Erythroblast (primary cell): Measurements from ENCODE around the gene ABR.
"Not testable (repeated sequence)": the region's sequence is repeated elsewhere in the genome, so short reads cannot be mapped to it uniquely, and the experiment has no call there.

Experiments used
- DNase-seq, 2 experiments: peaks; one replicate each; lab custom pipeline; 2025; lab: John Stamatoyannopoulos, UW
- GATA1 ChIP-seq: IDR thresholded peaks from 2 replicates; pipeline ENCODE4 v1.6.1; 2011; ENCODE audit warnings: low read depth, mild to moderate bottlenecking, control low read depth, low read length, moderate library complexity
- POLR2A ChIP-seq: IDR thresholded peaks from 2 replicates; pipeline ENCODE4 v1.6.1; 2011; ENCODE audit warnings: mild to moderate bottlenecking, low read length

The ABR gene

GRCh38 chr17:1083451-1084187, 96.2 kb downstream of the ABR start:
- no peak for DNase-seq
- TF ChIP-seq GATA1 (no peak), POLR2A (no peak)

- no peak for DNase-seq
Measured at GRCh38 chr17:1082579-1082978, 97.2 kb downstream of the ABR start.

GRCh38 chr17:1078831-1079561, 100.8 kb downstream of the ABR start:
- no peak for TF ChIP-seq GATA1
- no peak for DNase-seq

More at GRCh38 chr17:1082579-1082978, 97.2 kb downstream of the ABR start:
- TF ChIP-seq GATA1 (no peak), POLR2A (no peak)

DNA sequence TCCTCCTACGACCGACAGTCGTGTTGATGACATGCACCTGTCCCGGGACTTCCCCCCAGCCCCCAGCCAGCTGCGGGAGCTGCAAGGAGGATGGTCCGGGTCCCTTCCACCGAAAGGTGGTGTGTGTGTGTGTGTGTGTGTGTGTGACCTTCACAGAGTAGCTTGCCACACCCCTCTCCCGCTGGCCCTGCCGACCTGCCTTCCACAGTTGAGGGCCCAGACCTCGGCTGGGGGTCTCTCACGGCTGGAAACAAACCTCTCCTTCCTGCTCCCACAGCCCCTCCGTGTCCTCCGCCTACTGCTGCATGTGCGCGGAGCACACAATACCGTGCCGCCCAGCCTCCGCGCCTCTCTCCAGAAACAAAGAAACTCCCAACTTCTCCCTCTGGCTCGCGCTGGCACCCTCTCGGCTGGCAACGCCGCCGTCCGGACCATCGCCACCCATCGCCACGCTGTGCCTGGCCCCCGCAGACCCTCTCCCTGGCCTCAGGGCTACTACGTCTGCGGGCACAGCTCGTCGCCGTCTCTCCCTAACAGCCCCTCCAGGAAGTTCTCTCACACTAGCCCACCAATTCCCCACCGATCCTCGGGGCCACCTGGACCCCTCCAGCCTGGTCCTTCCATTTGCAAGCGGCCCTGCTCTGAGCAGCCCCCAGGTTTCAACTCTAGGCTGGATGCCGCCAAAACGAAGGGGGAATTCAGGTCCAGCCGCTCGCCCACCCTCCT, 101.6 kb downstream of the ABR start:
- TF ChIP-seq GATA1 = no peak
- TF ChIP-seq POLR2A = no peak
- DNase-seq = no peak

DNA sequence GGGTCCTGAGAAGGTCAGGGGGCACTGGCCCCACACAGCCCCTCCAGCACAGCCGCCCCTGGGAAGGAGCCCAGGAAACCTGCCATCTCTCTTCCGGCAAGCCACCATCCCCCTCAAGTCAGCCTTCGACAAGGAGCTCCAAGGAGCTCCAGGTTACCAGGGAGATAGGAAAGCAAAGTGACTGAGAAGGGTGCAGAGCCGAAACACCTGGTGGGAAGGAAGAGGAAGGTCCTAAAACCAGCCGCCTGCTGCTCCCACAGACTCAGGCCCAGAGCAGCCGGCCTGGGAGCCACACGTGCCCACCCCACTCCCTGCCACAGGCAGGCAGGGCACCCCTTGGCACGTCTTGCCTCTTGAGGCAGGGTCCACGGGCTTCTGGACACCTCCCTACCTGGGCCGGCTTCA, 102.2 kb downstream of the ABR start:
- TF ChIP-seq GATA1 = no peak
- TF ChIP-seq POLR2A = no peak
- no peak for DNase-seq

DNA sequence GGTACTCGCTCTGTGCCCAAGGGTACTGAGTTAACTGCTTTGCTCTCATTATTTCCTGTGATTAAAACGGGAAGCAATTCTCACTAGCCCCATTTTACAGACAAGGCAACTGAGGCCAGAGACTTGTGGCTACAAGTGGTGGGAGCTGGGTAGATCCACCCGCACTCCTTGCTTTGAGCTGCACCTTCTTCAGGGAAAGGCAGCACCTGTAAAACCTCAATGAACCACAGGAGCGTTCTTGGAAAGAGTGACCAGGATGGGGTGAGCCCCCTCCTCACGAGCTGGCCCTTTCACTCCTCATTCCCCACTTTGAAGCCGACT, 102.8 kb downstream of the ABR start:
- TF ChIP-seq POLR2A (no peak), GATA1 (no peak)
- DNase-seq = no peak

DNA sequence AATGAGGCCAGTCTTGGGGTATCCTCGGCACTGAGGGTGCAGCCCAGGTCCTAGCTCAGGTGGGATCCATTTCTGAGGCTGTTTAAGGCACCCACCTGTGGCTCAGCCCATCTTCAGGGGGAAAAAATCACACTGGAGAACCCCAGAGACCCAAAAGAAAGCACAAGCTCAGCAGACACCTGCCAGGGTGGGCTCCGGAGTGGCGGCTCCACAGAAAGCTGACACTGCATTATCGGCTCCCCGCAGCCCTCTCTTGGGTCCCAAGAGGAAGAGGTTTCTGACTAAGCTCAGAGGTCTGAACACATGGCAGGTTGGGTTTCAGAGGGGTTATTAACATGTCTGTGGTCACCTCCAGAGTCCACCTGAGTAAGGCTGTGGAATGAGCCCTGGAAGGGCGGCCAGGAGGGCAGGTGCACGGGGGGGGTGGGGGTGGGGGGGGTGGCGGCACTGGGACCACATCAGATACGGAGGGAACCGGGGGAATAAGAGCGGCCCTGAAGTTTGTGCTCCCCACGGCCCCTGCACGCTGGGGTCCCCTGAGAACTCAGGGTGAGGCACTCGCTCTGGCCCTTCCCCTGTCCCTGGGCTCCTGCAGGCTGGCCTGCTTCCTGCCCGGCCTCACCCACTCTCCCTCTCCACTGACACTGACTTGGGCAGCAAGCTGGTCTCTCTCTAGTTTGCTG, 103.3 kb downstream of the ABR start:
- TF ChIP-seq POLR2A (no peak), GATA1 (no peak)
- no peak for DNase-seq

DNA sequence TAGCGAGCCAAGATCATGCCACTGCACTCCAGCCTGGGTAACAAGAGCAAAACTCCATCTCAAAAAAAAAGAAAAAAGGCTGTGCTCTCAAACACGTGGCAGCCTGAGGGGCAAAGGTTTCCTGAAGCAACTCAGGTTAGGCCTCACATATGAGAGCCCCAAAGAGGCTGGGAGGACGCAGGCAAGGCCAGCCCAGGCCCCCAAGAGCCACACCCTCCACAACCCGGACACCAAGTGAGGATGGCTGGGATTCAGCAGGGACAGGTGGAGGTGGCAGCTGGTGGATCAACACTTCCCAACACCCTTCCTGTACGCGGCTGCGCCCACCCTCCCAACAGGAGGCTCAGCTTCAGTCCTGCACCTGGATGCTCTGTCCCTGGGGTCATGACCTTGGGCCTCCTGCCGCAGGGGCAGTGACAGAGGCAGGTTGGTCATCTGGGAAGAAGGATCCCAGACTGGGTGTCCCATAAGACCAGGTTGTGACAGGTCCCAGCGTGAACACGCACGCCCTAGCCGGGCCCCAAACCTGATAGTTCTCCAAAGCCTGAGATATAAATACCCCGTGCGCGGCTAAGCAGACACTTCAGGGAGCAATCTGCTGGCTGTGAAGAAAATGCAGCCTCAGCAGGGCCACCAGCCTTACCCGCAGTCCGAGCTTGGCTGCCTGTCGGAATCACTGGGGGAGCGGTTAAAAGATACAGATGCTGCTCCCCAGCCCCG, 104.7 kb downstream of the ABR start:
- TF ChIP-seq GATA1 (no peak), POLR2A (no peak)
- DNase-seq = no peak

DNA sequence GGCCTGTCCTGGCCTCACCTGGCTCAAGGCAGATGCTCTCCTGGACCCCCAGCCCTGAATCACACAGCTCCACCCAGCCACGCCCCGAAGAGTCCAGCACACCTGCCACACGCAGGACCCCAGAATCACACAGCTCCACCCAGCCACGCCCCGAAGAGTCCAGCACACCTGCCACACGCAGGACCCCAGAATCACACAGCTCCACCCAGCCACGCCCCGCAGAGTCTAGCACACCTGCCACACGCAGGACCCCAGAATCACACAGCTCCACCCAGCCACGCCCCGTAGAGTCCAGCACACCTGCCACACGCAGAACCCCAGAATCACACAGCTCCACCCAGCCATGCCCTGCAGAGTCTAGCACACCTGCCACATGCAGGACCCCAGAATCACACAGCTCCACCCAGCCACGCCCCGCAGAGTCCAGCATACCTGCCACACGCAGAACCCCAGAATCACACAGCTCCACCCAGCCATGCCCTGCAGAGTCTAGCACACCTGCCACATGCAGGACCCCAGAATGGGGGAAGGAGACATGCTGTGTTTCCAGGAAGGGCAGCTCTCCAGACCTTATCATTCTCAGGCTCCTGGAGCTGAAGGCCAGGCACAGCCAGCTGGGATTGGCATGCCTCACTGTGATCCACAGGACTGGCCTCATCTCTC, 105.7 kb downstream of the ABR start:
- DNase-seq = not testable (repeated sequence)

DNA sequence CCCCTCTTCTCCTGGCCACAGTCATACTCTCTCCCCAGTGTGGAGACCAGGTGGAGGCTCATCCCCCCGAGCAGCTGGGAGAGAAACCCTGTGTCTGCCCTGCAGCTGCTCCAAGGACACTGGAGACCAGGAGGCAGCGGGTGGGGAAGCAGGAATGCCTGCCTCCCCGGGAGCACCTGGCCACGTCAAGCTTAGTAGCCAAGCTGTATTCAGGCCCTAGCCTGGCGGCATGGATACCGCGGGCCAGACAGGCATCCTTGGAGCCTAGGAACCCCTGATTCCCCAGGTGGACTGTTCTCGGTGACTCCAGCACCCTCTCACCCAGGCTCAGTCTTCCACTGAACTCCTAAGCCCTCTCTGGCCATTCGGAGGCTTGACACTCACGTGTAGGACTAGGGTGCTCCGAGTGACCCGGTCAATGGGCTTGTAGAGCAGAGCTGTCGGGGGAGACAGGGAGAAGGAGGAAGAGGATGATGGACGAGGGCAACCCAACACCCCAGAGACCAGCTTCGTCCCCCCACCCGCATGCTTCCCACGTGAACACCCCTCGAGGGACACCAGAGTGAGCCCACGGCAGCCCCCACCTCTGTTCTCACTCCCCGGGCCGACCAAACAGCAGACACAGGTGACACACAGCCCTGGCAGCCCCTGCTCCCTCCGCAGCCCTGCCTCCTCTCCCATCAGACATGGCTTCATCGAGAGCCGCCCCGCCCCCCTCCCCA, 106.4 kb downstream of the ABR start:
- TF ChIP-seq GATA1 (no peak), POLR2A (no peak)
- no peak for DNase-seq

GRCh38 chr17:1072551-1072961, 107.2 kb downstream of the ABR start:
- no peak for DNase-seq
- TF ChIP-seq POLR2A = no peak
- no peak for TF ChIP-seq GATA1
